ENCODE data around the gene PRTN3.
"Not testable (repeated sequence)": the region's sequence is repeated elsewhere in the genome, so short reads cannot be mapped to it uniquely, and the experiment has no call there.

PRTN3 gene

GRCh38 chr19:849195-849594 lies 8.4 kb downstream of the PRTN3 start:
- not testable (repeated sequence) for DNase-seq

- no peak for DNase-seq
Measured at GRCh38 chr19:850221-850978, 9.6 kb downstream of the PRTN3 start.

GRCh38 chr19:850979-851335 lies 10.2 kb downstream of the PRTN3 start:
- DNase-seq, result no peak

- DNase-seq, result no peak
Measured at GRCh38 chr19:852136-853013, 11.6 kb downstream of the PRTN3 start, which contains the start of gene ELANE. ELANE (plus strand) TSS chr19:852303; CDS start chr19:852329, 26 bp downstream.

- no peak for DNase-seq
Measured at GRCh38 chr19:853014-853585, 12.3 kb downstream of the PRTN3 start.

- DNase-seq, result not testable (repeated sequence)
Measured at GRCh38 chr19:853614-854220, 12.9 kb downstream of the PRTN3 start.

GRCh38 chr19:854549-854948 lies 13.8 kb downstream of the PRTN3 start:
- no peak for DNase-seq

- DNase-seq, result no peak
Measured at GRCh38 chr19:855142-855541, 14.3 kb downstream of the PRTN3 start.

- no peak for DNase-seq
Measured at GRCh38 chr19:855566-856120, 14.8 kb downstream of the PRTN3 start.

GRCh38 chr19:858284-858683 lies 17.5 kb downstream of the PRTN3 start:
- no peak for DNase-seq

- DNase-seq, result no peak
Measured at GRCh38 chr19:858868-859843, 18.4 kb downstream of the PRTN3 start, which contains the start of gene CFD. CFD (plus strand) TSS chr19:859664; CDS start chr19:859690, 26 bp downstream.

- DNase-seq, result no peak
Measured at GRCh38 chr19:861141-861755, 20.4 kb downstream of the PRTN3 start.

GRCh38 chr19:861756-862580 lies 21.2 kb downstream of the PRTN3 start:
- DNase-seq, result no peak

- DNase-seq, result no peak
Measured at GRCh38 chr19:862581-863314, 21.9 kb downstream of the PRTN3 start.

GRCh38 chr19:863315-863620 lies 22.5 kb downstream of the PRTN3 start:
- DNase-seq, result no peak

GRCh38 chr19:866769-867300 lies 26.0 kb downstream of the PRTN3 start:
- DNase-seq, result no peak

- DNase-seq, result no peak
Measured at GRCh38 chr19:867301-867793, 26.5 kb downstream of the PRTN3 start.

GRCh38 chr19:867855-868457 lies 27.2 kb downstream of the PRTN3 start:
- no peak for DNase-seq

Measured in kidney glomerular epithelial cell (primary cell).